ENCODE measurements around the gene FGA.

FGA gene

GRCh38 chr4:154545689-154546088 lies 44.9 kb downstream of the FGA start:
- no peak overlapping the region for H3K27ac ChIP-seq
- TF ChIP-seq CTCF (conservative IDR thresholded peaks at IDR 0.05): peak; percentile 29

- H3K27ac ChIP-seq: no peak overlapping the region
- no peak for TF ChIP-seq CTCF (conservative IDR thresholded peaks at IDR 0.05)
These were observed 48.2 kb downstream of the FGA start for GRCh38 chr4:154542271-154542879.

Measured in VCaP (cell line).